Breast epithelium (tissue), 3 donors: ENCODE results near the gene NUP210L.

Experiments
- CTCF ChIP-seq, 3 donors: fragments of 450-650 bp; IDR thresholded peaks; one replicate each; pipeline ENCODE4 v1.5.1; 2016 to 2017; ENCODE audit warnings: antibody characterized with exemption in 3 of 3, mild to moderate bottlenecking in 3 of 3, moderate library complexity in 3 of 3
- POLR2AphosphoS5 ChIP-seq, 3 donors: sonication (generic); formaldehyde crosslinking; IDR thresholded peaks; one replicate each; pipeline ENCODE4 v1.6.1; 2017; ENCODE audit warnings: antibody characterized with exemption in 3 of 3

GRCh38 chr1:153959454-153959853, 195.4 kb downstream of the NUP210L start:
- TF ChIP-seq POLR2AphosphoS5 (IDR thresholded peaks at IDR 0.05) = no peak
- TF ChIP-seq CTCF (IDR thresholded peaks at IDR 0.05) = no peak
